Duodenal mucosa (tissue), 2 donors: ENCODE results near the gene MYO5B.
"Not testable (repeated sequence)": the region's sequence is repeated elsewhere in the genome, so short reads cannot be mapped to it uniquely, and the experiment has no call there.

Experiments
- H3K27ac ChIP-seq: one replicate; pipeline ENCODE4 v1.7.0; 2013; ENCODE audit warnings: low read depth, low read length
- H3K27me3 ChIP-seq, 2 donors: one replicate each; pipeline ENCODE4 v1.7.0; 2013; ENCODE audit warnings: low read length in 2 of 2, control low read depth in 1 of 2; ENCODE audit not compliant: insufficient read depth in 2 of 2, control insufficient read depth in 1 of 2
- H3K36me3 ChIP-seq, 2 donors: one replicate each; pipeline ENCODE4 v1.7.0; 2013; ENCODE audit warnings: low read length in 2 of 2, control low read depth in 1 of 2; ENCODE audit not compliant: insufficient read depth in 2 of 2, control insufficient read depth in 1 of 2
- H3K4me1 ChIP-seq, 2 donors: one replicate each; pipeline ENCODE4 v1.7.0; 2013; ENCODE audit warnings: low read length in 2 of 2, control low read depth in 1 of 2; ENCODE audit not compliant: insufficient read depth in 2 of 2, control insufficient read depth in 1 of 2
- H3K4me3 ChIP-seq, 2 donors: one replicate each; pipeline ENCODE4 v1.7.0; 2013; ENCODE audit warnings: low read length in 2 of 2, low read depth in 1 of 2
- H3K9ac ChIP-seq, 2 donors: one replicate each; pipeline ENCODE4 v1.7.0; 2013; ENCODE audit warnings: low read length in 2 of 2, low read depth in 1 of 2
- H3K9me3 ChIP-seq, 2 donors: one replicate each; pipeline ENCODE4 v1.7.0; 2013; ENCODE audit warnings: low read length in 2 of 2, control low read depth in 1 of 2; ENCODE audit not compliant: control insufficient read depth in 1 of 2

Gene MYO5B

DNA sequence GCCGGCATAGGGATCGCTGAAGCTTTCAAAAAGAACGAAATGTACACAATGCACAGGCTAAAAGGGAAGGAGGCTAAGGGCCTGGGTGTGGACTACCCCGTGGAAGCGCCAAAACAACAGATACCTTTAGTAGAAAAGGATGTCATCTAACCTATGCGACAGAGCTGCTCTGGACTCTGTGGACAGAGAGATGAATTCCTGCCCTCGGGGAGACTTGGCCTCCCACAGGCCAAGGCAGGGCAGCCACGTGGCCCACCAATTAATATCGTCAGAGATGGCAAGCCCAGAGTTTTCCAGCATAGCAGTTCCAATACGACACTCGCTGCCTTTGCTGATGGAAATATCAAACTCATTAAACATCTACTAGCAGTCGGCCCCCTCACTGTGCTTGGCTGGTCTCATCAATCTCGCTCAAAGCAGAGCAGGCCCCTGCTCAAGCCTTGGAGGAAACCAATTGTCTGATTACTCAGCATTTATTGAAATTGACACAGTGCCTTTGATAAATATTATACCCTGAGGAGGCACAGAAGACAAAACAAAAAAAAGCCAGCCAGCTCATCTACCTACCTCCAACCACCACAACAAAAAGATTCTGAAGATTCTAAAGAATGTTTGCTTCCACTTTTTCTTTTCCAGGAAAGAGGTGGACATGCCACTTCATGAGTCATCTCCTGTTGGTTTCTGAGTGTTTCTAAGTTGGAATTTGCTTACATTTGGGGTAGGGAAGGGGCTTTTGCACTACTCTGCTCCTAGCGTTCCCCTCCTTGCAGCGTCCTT, 302.6 kb downstream of the MYO5B start:
- Histone ChIP-seq H3K27ac (no peak overlapping the region), H3K27me3 (no peaks in the 10 kb centered on the region), H3K4me3 (no peak overlapping the region), H3K9me3 (no peaks in the 10 kb centered on the region), H3K36me3 (peaks cover 0 to 24% of the 10 kb centered on the region in 2 donors), H3K9ac (no peak overlapping the region), H3K4me1 (no peaks in the 10 kb centered on the region)

DNA sequence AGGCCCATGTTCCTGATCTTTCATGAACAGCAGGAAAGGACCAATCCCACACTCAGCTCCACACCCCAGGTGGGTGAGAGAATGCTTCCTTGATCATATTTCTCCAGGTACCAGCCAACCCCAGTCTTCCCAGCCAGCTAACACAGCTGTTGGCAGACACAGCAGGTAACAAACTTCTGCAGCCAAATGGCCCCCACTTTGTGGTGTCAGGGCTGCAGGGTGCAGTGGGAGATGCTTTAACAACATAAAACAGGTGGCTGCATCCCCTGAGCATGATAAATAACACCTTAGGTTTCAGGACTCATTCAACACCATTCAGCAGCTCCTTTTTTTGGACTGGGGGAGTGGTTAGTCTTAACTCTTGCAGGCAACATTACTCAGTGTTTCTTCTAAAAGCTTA, 304.9 kb downstream of the MYO5B start:
- peaks cover 0 to 12% of the 10 kb centered on the region in 2 donors for H3K36me3 ChIP-seq
- no peaks in the 10 kb centered on the region for H3K9me3 ChIP-seq
- H3K27me3 ChIP-seq, result no peaks in the 10 kb centered on the region
- H3K4me3 ChIP-seq, result no peak overlapping the region
- H3K27ac ChIP-seq, result no peak overlapping the region
- no peak overlapping the region for H3K9ac ChIP-seq
- H3K4me1 ChIP-seq, result peaks cover 3 to 18% of the 10 kb centered on the region in 2 donors

DNA sequence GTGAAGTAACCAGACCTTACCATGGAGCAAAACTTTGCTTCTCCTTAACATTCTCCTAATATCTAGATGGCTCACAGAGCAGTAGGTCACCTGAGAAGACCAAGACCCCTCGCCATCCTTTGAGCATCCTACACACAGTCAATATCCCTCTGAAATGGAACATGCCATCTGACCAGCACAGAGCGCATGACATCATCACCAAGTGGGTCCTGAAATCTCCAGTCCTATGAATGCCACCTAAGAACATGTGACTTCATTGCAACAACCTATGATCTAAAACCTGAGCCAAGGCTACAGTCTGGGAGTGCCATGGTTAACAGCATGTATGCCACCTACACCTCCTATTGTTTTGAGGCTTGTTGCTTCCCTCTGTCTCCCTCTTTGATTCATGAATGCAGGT, 305.4 kb downstream of the MYO5B start:
- not testable (repeated sequence) for H3K27me3 ChIP-seq, H3K4me3 ChIP-seq, H3K27ac ChIP-seq, H3K9ac ChIP-seq, H3K9me3 ChIP-seq, H3K36me3 ChIP-seq
- peaks cover 3 to 20% of the 10 kb centered on the region in 2 donors for H3K4me1 ChIP-seq

DNA sequence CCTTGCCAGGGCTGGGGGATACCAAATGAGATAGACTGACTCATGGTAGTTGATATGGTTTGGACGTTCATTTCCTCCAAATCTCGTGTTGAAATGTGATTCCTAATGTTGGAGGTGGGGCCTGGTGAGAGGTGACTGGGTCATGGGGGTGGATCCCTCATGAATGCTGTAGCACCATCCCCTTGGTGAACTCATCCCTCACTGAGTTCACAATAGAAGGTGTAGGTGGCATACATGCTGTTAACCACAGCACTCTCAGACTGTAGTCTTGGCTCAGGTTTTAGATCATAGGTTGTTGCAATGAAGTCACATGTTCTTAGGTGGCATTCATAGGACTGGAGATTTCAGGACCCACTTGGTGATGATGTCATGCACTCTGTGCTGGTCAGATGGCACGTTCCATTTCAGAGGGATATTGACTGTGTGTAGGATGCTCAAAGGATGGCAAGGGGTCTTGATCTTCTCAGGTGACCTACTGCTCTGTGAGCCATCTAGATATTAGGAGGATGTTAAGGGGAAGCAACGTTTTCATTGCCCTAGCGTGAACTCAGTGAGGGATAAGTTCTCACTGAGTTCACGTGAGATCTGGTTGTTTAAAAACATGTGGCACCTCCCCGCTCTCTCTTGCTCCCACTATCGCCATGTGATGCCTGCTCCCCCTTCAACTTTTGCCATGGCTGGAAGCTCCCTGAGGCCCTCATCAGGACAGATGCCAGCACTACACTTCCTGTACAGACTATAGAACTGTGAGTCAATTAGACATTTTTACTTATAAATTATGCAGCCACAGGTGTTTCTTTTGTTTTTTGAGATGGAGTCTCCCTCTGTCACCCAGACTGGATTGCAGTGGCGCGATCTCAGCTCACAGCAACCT, 307.8 kb downstream of the MYO5B start:
- H3K4me3 ChIP-seq, result no peak overlapping the region
- H3K27me3 ChIP-seq, result no peaks in the 10 kb centered on the region
- no peak overlapping the region for H3K27ac ChIP-seq
- H3K9ac ChIP-seq, result no peak overlapping the region
- peaks cover 3 to 20% of the 10 kb centered on the region in 2 donors for H3K4me1 ChIP-seq
- H3K9me3 ChIP-seq, result no peaks in the 10 kb centered on the region
- H3K36me3 ChIP-seq, result no peaks in the 10 kb centered on the region

DNA sequence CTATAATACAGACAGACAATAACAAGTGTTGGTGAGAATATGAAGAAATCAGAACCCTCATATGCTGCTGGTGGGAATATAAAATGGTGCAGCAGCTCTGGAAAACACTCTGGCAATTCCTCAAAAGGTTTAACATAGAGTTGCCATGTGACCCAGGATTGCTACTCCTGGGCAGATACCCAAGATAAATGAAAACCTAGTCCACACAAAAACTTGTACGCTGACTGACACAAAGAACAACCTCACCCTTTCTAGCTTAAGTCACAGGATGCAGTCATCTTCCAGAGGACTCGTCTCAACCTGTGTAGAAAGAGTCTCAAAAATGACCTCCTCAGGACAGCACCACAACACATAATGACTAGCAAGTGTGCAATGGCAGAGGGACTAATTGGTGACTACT, 310.0 kb downstream of the MYO5B start:
- no peaks in the 10 kb centered on the region for H3K9me3 ChIP-seq
- H3K36me3 ChIP-seq, result peaks cover 2 to 3% of the 10 kb centered on the region in 2 donors
- peaks cover 3 to 20% of the 10 kb centered on the region in 2 donors for H3K4me1 ChIP-seq
- no peaks in the 10 kb centered on the region for H3K27me3 ChIP-seq
- H3K4me3 ChIP-seq, result no peak overlapping the region
- no peak overlapping the region for H3K27ac ChIP-seq
- no peak overlapping the region for H3K9ac ChIP-seq

DNA sequence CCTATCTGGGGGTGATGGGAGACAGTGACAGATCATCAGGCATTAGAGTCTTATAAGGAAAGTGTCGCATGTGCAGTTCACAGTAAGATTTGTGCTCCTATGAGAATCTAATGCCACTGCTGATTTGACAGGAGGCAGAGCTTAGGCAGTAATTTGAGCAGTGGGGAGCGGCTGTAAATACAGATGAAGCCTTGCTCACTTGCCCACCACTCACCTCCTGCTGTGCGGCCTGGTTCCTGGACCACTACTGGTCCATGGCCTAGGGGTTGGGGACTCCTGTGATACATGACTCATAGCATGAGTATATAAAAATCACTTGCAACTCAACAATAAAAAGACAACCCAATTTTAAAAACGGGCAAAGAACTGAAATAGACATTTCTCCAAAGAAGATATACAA, 310.5 kb downstream of the MYO5B start:
- H3K27me3 ChIP-seq, result no peaks in the 10 kb centered on the region
- no peak overlapping the region for H3K9ac ChIP-seq
- peaks cover 3 to 20% of the 10 kb centered on the region in 2 donors for H3K4me1 ChIP-seq
- peaks cover 6 to 8% of the 10 kb centered on the region in 2 donors for H3K36me3 ChIP-seq
- H3K4me3 ChIP-seq, result no peak overlapping the region
- no peaks in the 10 kb centered on the region for H3K9me3 ChIP-seq
- no peak overlapping the region for H3K27ac ChIP-seq

DNA sequence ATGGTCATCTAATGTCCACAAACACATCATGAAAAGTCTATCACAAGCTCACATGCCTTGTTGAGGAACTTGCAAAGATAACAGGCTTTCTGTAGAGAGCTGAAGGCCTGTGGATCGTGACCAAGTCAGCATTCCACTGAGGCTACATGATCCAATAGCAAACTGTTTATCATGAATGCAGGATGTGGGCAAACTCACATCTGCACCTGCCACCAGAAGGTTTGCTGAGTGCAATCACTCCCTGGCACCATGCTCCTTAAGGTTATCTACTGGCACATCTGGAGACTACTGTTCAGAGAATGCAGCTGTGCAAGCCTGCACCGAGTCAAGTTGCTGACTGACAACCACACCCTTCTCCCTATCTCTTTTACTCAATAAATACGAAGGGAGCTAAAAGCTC, 314.3 kb downstream of the MYO5B start:
- Histone ChIP-seq H3K4me3 (no peak overlapping the region), H3K4me1 (peaks cover 0 to 8% of the 10 kb centered on the region in 2 donors), H3K9me3 (no peaks in the 10 kb centered on the region), H3K36me3 (peaks cover 12 to 40% of the 10 kb centered on the region in 2 donors), H3K9ac (no peak overlapping the region), H3K27ac (no peak overlapping the region), H3K27me3 (no peaks in the 10 kb centered on the region)

DNA sequence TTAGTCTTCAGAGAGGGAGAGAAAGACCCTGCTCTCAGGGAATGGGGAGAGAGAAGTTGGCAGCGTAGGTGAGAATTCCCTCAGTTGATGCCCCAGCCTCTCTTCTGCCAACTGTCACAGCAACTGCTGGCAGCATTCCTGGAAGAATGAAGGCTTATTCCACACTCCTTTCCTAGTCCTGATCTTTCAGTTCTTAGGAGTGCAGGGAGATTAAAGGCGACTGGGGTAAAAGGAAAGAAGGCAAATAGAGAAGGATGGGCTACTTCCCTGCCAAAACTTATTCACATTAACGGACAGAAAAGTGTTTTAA, 315.7 kb downstream of the MYO5B start:
- H3K27ac ChIP-seq, result no peak overlapping the region
- no peaks in the 10 kb centered on the region for H3K27me3 ChIP-seq
- H3K4me1 ChIP-seq, result no peaks in the 10 kb centered on the region
- H3K4me3 ChIP-seq, result no peak overlapping the region
- H3K9me3 ChIP-seq, result no peaks in the 10 kb centered on the region
- peaks cover 16 to 53% of the 10 kb centered on the region in 2 donors for H3K36me3 ChIP-seq
- H3K9ac ChIP-seq, result no peak overlapping the region

DNA sequence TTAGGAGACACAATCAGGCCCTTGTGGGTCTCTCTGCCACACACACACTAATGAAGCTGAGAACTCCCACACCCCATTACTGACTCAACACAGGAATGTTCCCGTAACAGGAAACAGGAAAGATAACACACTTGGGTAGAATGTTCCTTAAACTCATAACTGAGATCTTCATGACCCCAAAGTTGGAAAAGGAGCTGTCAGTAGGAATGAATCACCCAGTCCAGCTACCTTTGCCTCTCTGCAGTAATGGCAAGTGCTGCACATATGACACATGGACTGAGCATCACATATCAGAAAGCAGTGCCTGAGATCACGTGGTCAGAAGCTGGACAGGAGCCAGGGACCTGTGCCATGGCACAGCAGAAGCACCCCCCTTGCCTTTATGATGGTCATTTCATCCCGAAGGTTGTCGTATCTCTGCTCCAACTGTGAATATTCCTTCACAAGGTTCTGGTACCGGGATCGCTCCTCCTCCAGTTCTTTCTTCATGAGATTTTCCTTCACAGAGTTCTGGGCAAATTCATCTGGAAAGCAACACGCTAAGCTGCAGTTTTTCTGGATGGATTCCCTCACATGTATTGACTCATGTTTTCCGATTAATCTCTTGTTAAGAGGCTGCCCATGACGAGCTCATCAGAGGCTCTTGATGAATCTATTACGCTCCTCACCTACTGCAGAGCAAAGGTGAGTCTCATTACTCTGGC, 316.2 kb downstream of the MYO5B start:
- no peaks in the 10 kb centered on the region for H3K4me1 ChIP-seq
- H3K27me3 ChIP-seq, result no peaks in the 10 kb centered on the region
- H3K27ac ChIP-seq, result no peak overlapping the region
- no peak overlapping the region for H3K4me3 ChIP-seq
- no peaks in the 10 kb centered on the region for H3K9me3 ChIP-seq
- peaks cover 16 to 58% of the 10 kb centered on the region in 2 donors for H3K36me3 ChIP-seq
- no peak overlapping the region for H3K9ac ChIP-seq

DNA sequence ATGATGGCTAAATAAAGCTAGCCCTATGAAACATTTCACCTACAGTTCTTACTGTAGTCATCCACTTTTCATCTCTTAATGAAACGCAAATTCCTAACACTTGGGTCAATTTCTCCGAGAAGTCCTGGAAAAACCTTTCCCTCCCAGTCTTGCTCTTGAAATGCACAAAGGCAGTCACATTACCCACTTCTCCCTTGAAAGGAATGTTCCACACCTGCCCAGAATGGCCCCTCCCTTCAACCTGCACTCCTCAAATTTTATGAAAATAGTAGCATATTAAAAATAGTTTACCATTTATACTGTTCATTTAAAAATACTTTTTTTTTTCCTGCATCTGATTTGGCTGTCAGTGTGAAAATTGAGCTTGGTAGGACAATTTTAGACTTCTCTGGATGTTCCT, 316.9 kb downstream of the MYO5B start:
- Histone ChIP-seq H3K27ac (no peak overlapping the region), H3K9ac (no peak overlapping the region), H3K36me3 (peaks cover 16 to 65% of the 10 kb centered on the region in 2 donors), H3K9me3 (no peaks in the 10 kb centered on the region), H3K4me1 (no peaks in the 10 kb centered on the region), H3K4me3 (no peak overlapping the region), H3K27me3 (no peaks in the 10 kb centered on the region)
